Stimulated activated CD8-positive, alpha-beta memory T cell treated with anti-CD3 and anti-CD28 coated beads, Interleukin-12 subunit alpha, Interleukin-12 subunit beta, amount 100 ng/mL, for 4 hours (primary cell): ENCODE data around the gene SASH1.

Experiments
- DNase-seq: peaks from one replicate; pipeline ENCODE4 v3.0.0-alpha.2; 2020; ENCODE audit warnings: low read depth

Gene SASH1

DNA sequence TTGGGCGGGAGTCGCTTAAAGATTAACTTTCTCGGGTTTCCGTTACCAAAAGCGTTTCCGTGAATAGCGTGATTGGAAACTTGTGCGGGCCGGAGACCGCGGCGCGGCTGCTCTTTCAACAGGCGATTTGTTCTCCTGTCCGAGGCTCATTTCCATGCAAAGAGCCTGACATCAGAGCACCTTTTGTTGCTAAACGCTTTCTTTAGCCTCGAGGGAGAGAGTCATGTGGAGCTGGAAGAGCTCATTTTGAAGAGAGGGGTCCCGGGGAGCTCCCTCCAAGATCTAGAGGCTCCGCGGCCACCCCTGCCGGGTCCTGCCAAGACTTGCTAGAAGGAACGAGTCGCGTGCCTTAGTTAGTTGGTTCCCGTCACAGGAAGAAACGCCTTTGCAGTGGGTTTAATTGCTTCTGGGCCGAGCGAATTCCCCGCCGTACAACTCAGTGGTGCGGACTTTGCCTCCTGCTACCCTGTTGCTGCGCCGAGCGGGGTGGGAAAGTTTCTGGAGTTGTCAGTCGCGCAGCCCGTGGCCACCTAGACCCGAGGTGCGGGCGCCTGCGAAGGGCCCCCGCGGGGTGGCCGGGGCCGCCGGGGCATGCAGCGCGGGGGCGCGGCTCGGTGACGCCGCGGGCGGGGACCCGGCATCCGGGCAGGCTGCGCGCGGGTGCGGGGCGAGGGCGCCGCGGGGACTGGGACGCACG lies at the start of gene SASH1:
Gene SASH1 (plus strand): TSS at position 489 of the 697 bp plus-strand sequence. CDS start 230 bp downstream, outside the sequence.
- DNase-seq: no peak

DNA sequence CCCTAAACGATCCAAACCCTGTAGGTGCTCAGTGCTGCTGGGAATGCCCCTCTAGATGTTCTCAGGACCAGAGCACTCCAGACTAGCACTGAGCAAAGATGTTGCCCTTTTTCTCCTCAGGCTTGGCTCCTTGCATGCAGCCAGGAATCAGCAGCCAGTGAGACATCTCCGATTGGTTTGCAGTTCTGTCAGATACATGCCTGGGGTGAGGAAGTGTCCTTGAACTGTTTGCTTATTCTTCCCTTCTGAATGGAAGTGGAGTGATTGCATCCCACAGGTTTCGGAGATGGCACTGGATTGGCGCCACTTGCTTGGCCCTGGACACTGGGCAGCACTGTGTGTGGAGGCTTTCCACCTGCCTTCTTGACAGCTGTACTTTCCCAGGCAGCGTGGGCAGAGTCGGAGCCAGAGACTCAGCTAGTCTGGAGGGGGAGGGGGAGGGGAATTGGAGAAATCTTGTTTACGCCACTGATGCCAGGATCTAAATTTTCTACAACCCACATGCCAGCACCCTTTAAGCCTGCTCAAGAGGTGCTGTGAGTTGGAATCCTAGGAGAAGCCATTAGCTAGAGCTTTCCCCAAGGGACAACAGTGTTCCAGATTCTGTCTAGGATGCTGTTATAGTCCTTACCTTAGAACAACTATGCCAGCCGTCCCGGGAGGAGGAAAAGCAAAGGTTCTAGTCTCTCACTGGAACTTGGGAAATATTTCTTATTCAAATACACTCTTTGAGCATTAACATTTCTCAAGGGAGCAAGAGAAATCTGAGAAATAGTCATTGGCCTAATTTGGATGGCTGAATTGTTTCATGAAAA lies 49.2 kb upstream of the SASH1 start:
- DNase-seq: no peak

DNA sequence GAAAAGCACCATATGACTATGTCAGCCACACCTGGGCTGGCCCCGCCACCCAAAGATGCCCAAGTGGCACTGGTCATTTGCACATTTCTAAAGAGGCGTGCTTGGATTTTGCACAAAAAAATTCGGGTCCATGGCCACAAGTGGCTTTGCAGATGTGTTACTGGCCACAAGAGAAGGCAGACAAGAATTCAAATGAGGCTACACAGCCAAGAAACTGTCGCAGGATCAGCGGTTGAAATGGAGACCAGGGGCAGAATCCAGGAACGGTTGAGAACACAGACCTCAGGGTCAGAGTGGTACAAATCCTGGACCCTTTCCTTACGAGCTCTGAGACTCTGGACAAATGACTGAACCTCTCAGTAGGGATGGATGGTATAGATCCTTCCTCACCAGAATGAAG lies 48.6 kb upstream of the SASH1 start:
- no peak for DNase-seq

DNA sequence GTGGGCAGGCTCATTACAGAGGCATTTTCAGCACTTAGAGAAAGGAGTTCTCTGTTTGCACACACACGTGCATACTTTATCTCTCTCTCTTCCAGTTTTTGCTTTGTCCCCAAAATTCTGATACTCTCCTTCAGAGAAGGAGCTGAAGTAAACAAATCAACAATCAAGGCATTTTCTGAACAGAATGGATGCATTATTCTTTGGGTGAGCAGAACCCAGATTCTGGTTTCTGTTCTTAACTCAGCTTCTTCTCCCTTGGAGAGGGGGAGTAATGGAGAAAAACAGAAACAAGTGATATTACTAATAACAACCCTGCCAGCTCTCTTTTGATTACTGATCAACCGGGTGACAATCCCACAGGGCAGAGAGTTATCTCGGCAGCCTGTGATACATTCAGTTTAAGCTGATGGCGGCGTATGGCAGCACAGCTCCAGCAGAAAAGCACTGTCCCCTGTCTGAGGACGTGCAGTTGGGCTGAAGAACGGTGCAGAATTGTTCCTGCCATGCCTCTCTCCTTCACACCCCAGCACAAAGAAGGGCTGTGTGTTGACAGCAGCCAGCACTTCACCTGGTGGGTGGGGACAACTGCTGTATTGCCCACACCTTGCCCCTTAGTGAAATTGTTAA lies 47.3 kb upstream of the SASH1 start:
- no peak for DNase-seq

DNA sequence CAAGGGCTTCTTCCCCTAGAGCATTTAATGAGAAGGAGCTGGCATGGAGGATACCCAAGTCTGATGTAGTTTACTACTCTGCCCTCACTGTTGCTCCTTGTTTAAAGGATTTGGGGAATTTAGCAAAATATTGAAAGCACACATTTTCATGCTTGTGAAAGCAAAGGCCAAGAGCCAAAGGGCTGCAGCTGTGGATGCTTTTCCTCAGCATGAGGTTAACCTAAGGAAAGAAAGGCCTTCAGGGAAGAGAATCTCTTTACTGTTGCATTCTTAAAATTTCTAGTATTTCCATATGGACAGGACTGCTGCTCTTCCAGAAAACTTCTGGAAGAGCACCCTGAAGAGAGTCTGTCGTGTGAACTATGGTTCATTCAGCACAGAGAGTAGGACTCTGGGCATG lies 45.9 kb upstream of the SASH1 start:
- no peak for DNase-seq

DNA sequence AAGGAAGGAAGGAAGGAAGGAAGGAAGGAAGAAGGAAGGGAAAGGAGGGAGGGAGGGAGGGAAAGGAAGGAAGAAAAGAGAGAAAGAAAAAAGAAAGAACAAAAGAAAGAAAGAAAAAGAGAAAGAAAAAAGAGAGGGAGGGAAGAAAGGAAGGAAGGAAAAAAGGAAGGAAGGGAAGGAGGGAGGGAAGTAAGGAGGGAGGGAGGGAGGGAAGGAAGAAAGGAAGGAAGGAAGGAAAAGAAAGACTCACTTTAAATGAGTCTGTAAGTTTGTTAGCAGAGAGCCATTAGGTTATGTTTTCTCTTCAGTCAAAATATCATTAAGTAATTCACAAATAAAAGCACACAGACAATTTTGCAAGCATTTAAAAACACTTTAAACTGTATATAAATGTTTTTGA lies 44.0 kb upstream of the SASH1 start:
- no peak for DNase-seq

DNA sequence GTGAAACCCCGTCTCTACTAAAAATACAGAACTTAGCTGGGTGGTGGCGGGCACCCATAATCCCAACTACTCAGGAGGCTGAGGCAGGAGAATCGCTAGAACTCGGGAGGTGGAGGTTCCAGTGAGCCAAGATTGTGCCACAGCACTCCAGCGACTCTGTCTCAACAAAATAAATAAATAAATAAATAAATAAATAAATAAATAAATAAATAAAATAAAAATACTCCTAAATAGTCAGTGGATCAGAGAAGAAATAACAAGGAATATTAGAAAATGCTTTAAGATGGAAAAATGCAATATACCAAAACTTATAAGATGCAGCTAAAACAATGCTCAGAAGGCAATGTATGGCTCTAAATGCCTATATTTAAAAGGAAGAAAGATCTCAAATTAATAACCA lies 39.0 kb upstream of the SASH1 start:
- no peak for DNase-seq

DNA sequence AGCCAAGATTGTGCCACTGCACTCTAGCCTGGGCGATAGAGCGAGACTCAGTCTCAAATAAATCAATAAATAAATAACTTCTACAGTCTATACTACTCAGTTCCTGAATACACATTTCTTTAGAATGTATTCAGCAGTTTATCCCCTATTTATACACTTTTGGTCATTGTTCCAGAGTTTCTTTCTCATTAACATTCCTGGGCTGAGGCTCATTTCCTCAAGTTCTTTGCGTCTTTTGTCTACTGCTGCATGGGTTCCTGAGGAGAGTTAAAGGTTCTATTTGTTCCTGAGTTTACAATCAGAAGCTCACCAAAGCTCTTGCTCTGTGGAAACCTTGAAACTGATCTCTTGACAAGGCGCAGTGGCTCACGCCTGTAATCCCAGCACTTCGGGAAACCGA lies 37.7 kb upstream of the SASH1 start:
- no peak for DNase-seq

DNA sequence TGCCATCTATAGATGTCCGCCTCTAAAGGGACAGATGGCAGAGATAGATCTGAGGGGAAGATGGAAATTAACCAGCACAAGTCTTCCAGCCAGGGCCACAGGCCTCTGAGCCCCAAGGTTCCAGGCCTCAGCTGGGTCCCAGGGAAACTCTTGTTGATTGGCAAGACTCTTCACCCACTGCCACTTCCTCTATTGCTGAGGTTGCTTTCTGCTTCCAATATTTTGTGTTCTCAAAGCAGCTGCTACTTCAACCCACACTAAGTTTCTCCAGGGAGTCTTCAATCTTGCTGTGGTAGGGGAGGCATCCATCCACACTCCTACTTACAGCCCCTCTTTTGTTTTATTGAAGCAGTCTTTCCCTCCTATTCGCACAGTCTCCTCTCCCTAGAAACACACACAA lies 36.4 kb upstream of the SASH1 start:
- no peak for DNase-seq

DNA sequence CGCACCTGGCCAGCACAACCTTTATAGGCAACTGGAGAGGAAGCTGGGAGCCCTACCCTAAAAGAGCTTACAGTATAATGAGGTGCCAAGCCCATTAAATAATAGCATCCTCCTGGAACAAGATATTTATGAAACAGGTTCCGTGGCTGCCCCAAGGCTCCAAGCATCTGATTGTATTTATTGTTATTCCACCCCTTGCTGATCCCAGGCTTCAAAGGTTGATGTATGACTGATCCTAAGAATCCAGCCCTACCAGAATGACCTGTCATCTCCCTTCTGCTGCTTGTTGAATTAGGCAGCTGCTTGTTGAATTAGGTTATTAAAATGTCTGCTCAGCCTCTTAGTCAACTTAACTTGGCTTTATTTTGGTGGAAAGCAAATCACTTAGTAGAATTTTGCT lies 35.2 kb upstream of the SASH1 start:
- no peak for DNase-seq

DNA sequence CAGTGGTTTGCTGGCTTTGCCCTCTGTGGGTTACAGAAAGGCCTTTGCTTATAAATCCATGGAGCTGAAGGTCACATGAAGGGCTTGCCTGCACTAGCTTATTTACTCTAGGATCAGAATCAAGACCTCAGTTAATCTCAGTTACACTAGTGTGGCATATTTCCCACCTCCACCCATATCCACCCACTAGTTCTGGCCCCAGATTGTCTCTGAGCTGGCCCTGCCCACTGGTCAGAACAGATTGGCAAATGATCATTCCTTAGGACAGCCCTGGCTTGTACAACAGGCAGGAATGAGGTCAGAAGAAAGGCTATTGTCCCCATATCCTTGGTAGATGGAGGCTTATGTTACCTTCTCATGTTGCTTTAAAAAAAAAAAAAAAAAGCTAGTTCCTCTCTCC lies 33.3 kb upstream of the SASH1 start:
- DNase-seq: no peak

DNA sequence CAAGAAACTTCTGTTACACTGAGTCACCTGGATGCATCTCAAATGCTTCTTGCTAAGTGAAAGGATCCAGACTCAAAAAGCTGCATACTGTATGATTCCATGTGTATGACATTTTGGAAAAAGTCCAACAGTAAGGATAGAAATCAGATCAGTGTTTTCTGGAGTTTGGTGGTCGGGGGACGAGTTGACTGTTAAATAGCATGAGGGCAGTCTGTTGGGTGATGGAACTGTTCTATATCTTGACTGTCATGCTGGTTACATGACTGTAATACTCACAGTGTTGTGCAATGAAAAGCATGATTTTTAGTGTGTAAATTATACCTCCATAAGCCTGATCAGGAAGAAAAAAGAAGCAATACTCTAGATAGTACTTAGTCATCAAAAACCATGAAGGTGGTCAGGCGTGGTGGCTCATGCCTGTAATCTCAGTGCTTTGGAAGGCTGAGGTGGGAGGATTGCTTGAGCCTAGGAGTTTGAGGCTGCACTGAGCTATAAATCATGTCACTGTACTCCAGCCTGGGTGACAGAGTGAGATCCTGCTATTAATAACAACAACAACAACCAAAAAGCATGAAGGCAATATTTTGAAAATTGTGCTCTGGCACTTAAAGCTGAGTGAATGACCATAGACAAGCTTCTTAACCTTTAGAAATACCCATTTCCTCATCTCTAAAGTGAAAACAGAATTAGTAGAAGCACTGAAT lies 30.5 kb upstream of the SASH1 start:
- DNase-seq: no peak

DNA sequence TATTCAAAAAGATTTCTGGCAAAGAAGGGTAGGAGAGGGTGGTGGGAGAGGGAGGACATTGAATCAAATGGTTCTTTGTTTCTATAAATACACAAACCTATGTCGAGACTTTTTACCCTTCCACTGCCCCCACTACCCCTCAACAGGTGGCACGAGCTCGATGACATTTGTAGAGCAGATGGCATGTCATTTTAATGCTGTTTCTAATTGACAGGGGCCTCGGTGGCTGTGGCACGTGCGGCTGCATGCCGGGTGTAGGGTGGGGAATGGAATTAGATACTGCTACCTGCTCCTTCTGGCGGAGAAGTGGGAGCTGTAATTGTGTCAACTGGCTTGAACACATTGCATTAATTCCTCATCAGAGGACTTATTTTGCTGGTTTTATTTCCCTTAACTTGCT lies 29.1 kb upstream of the SASH1 start:
- DNase-seq: no peak

DNA sequence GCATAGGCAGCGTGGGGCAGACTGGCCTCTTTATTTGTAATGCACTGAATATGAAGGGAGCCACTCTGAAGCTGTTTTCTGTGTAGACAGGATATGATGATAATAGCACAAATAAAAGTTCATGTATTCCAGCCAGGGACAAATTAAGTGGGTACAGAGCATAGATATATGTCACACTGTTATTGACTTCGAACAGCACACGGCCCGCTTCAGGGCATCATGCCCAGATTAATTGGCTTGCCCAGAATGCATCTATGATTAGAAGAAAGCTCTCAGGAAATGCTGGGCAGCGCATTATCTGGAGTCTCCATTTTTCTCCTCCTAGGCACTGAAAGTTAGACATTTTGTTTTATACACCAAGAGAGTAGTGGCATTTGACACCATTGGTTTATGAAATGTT lies 26.3 kb upstream of the SASH1 start:
- DNase-seq: no peak

DNA sequence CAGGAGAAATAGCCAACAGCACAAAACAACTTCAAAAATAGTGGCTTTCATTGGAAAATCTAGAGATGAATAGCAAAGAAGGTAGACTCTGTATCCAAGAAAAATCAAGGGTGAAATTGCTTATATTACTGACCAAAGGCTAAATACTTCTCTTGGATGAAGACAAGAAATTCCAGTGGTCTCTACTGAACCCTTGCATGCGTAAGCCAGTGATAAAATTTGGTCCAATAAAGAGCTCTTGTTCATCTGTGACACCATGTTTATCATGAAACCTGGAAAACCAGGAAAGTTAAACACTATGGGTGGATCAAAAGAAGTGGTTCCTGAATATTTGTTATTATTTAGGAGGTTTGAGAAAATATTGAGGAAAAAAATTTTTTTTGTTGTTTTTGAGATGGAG lies 25.6 kb upstream of the SASH1 start:
- DNase-seq: no peak

DNA sequence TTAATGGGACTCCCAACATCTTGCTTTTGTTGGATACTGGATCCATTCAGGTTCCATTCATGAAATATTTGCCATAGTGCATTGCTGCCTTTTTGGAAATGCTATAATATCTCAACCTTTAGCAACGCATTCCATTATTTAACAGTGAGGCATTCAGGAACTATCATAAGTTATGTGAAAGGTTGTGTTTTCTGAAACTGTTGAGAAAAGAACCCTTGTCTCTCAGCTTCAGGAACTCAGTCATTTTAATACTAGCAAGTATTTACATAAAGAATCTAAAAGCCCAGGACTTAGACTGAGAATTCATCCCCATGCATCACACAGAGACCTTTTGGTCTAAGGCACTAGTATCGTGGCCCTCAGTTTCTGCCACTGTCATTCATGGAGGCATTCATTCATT lies 24.9 kb upstream of the SASH1 start:
- DNase-seq: no peak

DNA sequence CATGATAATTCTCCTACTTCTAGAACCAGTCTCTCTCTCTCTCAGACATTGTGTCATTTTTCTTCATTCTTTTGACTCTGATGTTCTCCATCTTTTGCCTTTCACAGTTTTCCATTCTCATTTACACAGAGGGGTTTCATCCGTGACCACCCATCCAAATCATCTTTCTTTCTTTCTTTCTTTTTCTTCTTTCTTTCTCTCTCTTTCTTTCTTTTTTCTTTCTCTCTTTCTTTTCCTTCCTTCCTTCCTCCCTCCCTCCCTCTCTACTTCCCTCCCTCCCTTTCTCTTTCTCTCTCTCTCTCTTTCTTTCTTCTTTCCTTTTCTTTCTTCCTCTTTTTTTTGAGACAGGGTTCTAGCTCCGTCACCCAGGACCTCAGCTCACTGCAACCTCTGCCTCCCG lies 19.9 kb upstream of the SASH1 start:
- DNase-seq: no peak

DNA sequence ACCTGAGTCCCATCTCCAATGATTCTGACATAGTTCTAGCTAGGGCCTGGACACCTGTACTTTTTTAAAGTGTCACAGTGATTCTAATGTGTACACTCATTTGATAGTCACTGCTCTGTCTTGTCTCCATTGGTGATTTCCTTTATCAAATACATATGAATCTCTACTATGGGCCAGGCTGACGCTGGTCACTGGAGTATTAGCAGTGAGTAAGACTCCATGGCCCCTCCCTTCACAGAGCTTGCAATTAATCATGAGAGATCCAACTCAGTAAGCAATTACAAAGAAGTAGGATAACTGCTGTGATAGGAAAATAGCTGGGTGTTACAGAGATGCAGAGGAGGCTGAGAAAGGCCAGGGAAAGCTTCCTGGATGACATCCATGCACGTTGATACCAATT lies 19.3 kb upstream of the SASH1 start:
- DNase-seq: no peak

DNA sequence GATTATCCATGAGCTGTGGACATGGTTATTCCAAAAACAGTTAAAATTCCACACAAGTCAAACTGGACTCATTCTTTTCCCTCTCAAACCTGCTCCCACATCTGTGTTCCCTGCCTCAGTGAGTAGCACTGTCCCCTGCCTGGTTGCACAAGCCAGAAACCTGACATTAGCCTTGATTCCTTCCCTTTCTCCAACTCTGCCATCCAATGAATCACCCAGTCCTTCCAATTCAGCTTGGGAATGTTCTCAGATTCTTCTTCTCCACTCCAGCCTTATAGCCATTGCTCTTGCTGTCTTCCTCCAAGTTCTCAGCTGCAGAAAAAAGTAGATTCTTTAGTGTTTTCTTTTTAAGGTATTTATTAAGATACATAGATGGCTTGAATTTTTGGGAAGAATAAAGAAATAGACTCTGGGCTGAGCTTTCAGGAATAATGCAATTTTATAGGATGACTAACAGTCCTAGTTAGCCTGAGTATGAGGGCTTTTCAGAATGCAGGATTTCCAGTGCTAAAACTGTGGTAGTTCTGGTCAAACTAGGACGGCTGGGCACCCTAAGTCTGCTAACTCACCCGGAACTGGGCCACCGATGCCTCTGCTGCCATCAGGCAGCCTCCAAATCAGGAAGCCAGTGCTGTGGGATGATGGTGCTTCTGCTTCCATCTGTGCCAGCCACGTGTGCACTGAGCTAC lies 18.2 kb upstream of the SASH1 start:
- DNase-seq: no peak

DNA sequence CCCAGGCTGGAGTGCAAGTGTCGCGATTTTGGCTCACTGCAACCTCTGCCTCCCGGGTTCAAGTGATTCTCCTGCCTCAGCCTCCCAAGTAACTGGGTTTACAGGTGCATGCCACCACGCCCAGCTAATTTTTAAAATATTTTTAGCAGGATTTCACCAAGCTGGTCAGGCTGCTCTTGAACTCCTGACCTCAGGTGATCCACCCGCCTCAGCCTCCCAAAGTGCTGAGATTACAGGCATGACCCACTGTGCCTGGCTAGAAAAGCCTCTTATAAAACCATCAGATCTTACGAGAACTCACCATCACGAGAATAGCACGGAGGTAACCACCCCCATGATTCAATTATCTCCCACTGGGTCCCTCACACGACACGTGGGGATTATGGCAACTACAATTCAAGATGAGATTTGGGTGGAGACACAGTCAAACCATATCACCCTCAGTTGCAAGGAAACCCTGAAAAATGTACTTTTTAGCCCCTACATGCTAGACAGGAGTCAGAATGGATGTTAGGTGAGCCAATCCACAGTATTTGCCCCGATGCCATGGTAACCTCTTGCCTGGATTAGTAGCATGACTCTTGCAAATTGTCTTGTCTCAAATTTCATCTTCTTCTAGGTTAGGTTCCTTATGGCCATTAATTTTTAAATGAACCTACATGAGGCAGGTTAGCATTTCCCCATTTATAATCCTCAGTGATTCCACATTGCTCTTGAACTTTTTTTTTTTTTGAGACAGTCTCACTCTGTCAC lies 17.1 kb upstream of the SASH1 start:
- DNase-seq: no peak

DNA sequence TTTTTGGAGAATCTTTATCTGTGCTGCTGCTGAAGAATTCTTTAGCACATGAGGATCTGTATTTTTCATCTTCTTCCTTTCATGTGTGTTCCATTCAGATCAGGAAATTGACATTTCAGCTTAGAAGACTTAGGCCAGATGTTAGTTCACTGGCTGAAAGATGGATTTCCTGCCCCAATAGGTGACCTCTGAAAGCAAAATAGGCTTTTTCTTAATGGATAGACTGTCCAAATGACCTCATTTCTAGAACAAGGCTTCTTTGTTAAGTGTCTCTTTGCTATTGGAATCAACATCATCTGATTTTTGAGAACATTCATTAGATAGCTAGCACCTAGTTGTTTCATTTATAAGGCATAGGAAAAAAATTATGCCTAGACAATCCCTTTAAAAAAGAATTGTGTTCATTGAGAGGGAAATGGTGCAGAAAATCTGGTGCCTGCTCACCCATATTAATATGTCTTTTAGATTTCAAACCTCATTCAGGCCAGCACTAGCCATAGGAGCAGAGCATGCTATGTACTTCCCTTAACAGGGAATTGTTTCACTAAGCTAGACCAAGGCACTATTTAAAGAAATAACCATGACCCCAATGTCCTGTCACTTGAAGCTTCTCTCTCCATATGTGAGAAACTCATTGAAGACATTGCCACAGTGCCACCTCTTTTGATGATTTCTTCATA lies 13.6 kb upstream of the SASH1 start:
- no peak for DNase-seq
